Transverse colon (tissue), 4 donors: Measurements from ENCODE around the gene PCDHGB6. TPM values are rescaled to one million over a fixed set of nuclear protein-coding genes. Genes with fewer than 3 reads are reported as not detected.

Experiments used
- DNase-seq: peaks from one replicate; pipeline ENCODE4 v3.0.0-alpha.2; 2019
- H3K27ac ChIP-seq, 4 donors: fragments of 200-600 bp; sonication (generic); 2 replicates each; pipeline ENCODE4 v1.5.1; 2016 to 2018; ENCODE audit warnings: inconsistent platforms in 4 of 4
- H3K27me3 ChIP-seq: fragments of 200-600 bp; sonication (generic); 2 replicates; pipeline ENCODE4 v1.5.1; 2017; ENCODE audit warnings: inconsistent platforms
- H3K36me3 ChIP-seq, 4 donors: fragments of 200-600 bp; sonication (generic); 2 replicates each; pipeline ENCODE4 v1.5.1; 2017 to 2019; ENCODE audit warnings: inconsistent platforms in 4 of 4
- H3K4me1 ChIP-seq, 4 donors: fragments of 200-600 bp; sonication (generic); 2 replicates each; pipeline ENCODE4 v1.5.1; 2017 to 2020; ENCODE audit warnings: inconsistent platforms in 4 of 4
- H3K4me3 ChIP-seq, 4 donors: fragments of 200-600 bp; sonication (generic); 1 replicate in 1 of 4; 2 replicates in 3 of 4; pipeline versions ENCODE4 v1.5.1 to v1.6.1; 2017 to 2019; ENCODE audit warnings: inconsistent platforms in 4 of 4
- H3K9me3 ChIP-seq, 2 donors: fragments of 200-600 bp; sonication (generic); 2 replicates each; pipeline ENCODE4 v1.5.1; 2017 to 2019; ENCODE audit warnings: inconsistent platforms in 2 of 2
- EP300 ChIP-seq: sonication (generic); formaldehyde crosslinking; IDR thresholded peaks from one replicate; pipeline ENCODE4 v1.6.1; 2017; ENCODE audit warnings: antibody characterized with exemption, low read depth
- POLR2A ChIP-seq: fragments of 450-650 bp; IDR thresholded peaks from one replicate; pipeline ENCODE4 v1.6.1; 2016; ENCODE audit warnings: antibody characterized with exemption, mild to moderate bottlenecking, moderate library complexity
- POLR2AphosphoS5 ChIP-seq, 3 donors: sonication (generic); formaldehyde crosslinking; IDR thresholded peaks; one replicate each; pipeline ENCODE4 v1.6.1; 2016; ENCODE audit warnings: antibody characterized with exemption in 3 of 3
- WGBS, 2 donors: methylation state at CpG; one replicate each; pipeline ENCODE4 v1.1.5; 2018; ENCODE audit warnings: low coverage in 1 of 2; 5-methylcytosine and 5-hydroxymethylcytosine counted together
- in situ Hi-C, 4 donors: fragments of 200-750 bp; cut with MboI; loops; one replicate each; pipeline versions ENCODE4 v1.15.0 to v1.15.1; 2017; ENCODE audit warnings: low sequenced_read_pairs in 3 of 4, low pct_ligation_motif_present in 1 of 4, low pct_unique_long_range_greater_than_20kb in 1 of 4
- intact Hi-C: fragments of 100-400 bp; cut with DNase I; formaldehyde crosslinking; loops from one replicate; pipeline ENCODE4 v1.15.1; 2023; ENCODE audit warnings: low total_unique reads
- total RNA-seq, 4 donors: library from RNA; depleted of rRNA; stranded (reverse); fragments of >200 nt; gene quantifications; one replicate each; pipeline ENCODE4 v1.1.0, GENCODE V29; 2016
- TF ChIP-seq, protein P1 (sequence below), 5 experiments: fragments of 200-600 bp in 3 of 5; fragments of 450-650 bp in 2 of 5; sonication (generic) in 3 of 5; IDR thresholded peaks; 1 replicate in 2 of 5; 2 replicates in 3 of 5; pipeline ENCODE4 v1.5.1; 2016 to 2017; ENCODE audit warnings: antibody characterized with exemption in 5 of 5, inconsistent platforms in 3 of 5, mild to moderate bottlenecking in 2 of 5, moderate library complexity in 1 of 5

PCDHGB6 gene
- total RNA-seq, 4 donors from 2014 or later = 1.9 to 5.9 (median 4.7) TPM

- Histone ChIP-seq H3K27ac (no peak overlapping the region), H3K27me3 (peaks cover 23% of the 10 kb centered on the region), H3K4me1 (no peaks in the 10 kb centered on the region), H3K4me3 (no peak overlapping the region), H3K9me3 (peaks cover 50 to 94% of the 10 kb centered on the region in 2 donors), H3K36me3 (no peaks in the 10 kb centered on the region)
- TF ChIP-seq EP300 = no peak
- TF ChIP-seq, protein P1, sequence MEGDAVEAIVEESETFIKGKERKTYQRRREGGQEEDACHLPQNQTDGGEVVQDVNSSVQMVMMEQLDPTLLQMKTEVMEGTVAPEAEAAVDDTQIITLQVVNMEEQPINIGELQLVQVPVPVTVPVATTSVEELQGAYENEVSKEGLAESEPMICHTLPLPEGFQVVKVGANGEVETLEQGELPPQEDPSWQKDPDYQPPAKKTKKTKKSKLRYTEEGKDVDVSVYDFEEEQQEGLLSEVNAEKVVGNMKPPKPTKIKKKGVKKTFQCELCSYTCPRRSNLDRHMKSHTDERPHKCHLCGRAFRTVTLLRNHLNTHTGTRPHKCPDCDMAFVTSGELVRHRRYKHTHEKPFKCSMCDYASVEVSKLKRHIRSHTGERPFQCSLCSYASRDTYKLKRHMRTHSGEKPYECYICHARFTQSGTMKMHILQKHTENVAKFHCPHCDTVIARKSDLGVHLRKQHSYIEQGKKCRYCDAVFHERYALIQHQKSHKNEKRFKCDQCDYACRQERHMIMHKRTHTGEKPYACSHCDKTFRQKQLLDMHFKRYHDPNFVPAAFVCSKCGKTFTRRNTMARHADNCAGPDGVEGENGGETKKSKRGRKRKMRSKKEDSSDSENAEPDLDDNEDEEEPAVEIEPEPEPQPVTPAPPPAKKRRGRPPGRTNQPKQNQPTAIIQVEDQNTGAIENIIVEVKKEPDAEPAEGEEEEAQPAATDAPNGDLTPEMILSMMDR (IDR thresholded peaks at IDR 0.05) = no peak
- no peak for TF ChIP-seq POLR2A
- no peak for TF ChIP-seq POLR2AphosphoS5 (IDR thresholded peaks at IDR 0.05)
- DNase-seq = no peak
- in situ Hi-C loops (loop anchor here in 2 of 4 donors (10.0 kb wide), 2 partner anchors 145 to 155 kb away; no protein-coding TSS in a partner anchor), intact Hi-C loops (loop anchor here (10.0 kb wide), 2 partner anchors 115 to 155 kb away; no protein-coding TSS in a partner anchor)
- 42 to 66% methylated on average over 4 to 51 of the region's 64 CpGs for WGBS, 2 donors
Measured at GRCh38 chr5:141409598-141410306, 1.9 kb downstream of the PCDHGB6 start.

GRCh38 chr5:141411575-141411974 is 3.8 kb downstream of the PCDHGB6 start:
- H3K36me3 ChIP-seq = no peaks in the 10 kb centered on the region
- no peak for DNase-seq
- 62 to 76% methylated on average over 3 of the region's 3 CpGs for WGBS, 2 donors
- no peak overlapping the region for H3K27ac ChIP-seq
- TF ChIP-seq POLR2A = no peak
- TF ChIP-seq EP300 = no peak
- TF ChIP-seq, protein P1 (IDR thresholded peaks at IDR 0.05) = no peak
- no peak for TF ChIP-seq POLR2AphosphoS5 (IDR thresholded peaks at IDR 0.05)
- peaks cover 19% of the 10 kb centered on the region for H3K27me3 ChIP-seq
- H3K4me3 ChIP-seq = no peak overlapping the region
- H3K4me1 ChIP-seq = no peaks in the 10 kb centered on the region
- in situ Hi-C loops = loop anchor here in 1 of 4 donors (10.0 kb wide), 1 partner anchor 143 kb away; no protein-coding TSS in a partner anchor
- intact Hi-C loops = loop anchor here (10.0 kb wide), 1 partner anchor 153 kb away; no protein-coding TSS in a partner anchor
- peaks cover 49 to 92% of the 10 kb centered on the region in 2 donors for H3K9me3 ChIP-seq

- WGBS, 2 donors = 27 to 34% methylated on average over 3 to 31 of the region's 31 CpGs
- Histone ChIP-seq H3K36me3 (no peaks in the 10 kb centered on the region), H3K4me3 (peak within 1 kb of the TSS in 3 of 4 donors; percentile 16 to 44 (median 18)), H3K27ac (peak within 1 kb of the TSS in 1 of 4 donors; percentile 2), H3K27me3 (peaks cover 8% of the 10 kb centered on the region), H3K4me1 (no peaks in the 10 kb centered on the region), H3K9me3 (peaks cover 50 to 92% of the 10 kb centered on the region in 2 donors)
- in situ Hi-C loops (loop anchor here in 1 of 4 donors (10.0 kb wide), 1 partner anchor 142 kb away; no protein-coding TSS in a partner anchor), intact Hi-C loops (loop anchor here (10.0 kb wide), 1 partner anchor 152 kb away; no protein-coding TSS in a partner anchor)
- TF ChIP-seq POLR2AphosphoS5 (IDR thresholded peaks at IDR 0.05) (no peak), EP300 (no peak), POLR2A (no peak)
- TF ChIP-seq, protein P1 (IDR thresholded peaks at IDR 0.05) = peak; percentile 23 to 54 (median 41)
- peak; percentile 62 for DNase-seq
Measured at GRCh38 chr5:141412854-141413539, 5.2 kb downstream of the PCDHGB6 start, which contains the start of gene PCDHGA10. PCDHGA10 (plus strand) TSS chr5:141412987; CDS start chr5:141413176, 189 bp downstream.
